Mesodermal cell (in vitro differentiated cells): ENCODE results near the gene TSPAN3.

Experiments
- H3K27ac ChIP-seq: 2 replicates; pipeline ENCODE4 v1.7.0; 2013; ENCODE audit warnings: mild to moderate bottlenecking, low read depth, low read length, moderate library complexity; ENCODE audit not compliant: severe bottlenecking
- H3K36me3 ChIP-seq: 2 replicates; pipeline ENCODE4 v1.7.1; 2013; ENCODE audit warnings: mild to moderate bottlenecking, low read length, moderate library complexity; ENCODE audit not compliant: control insufficient read depth, insufficient read depth
- H3K4me1 ChIP-seq: one replicate; pipeline ENCODE4 v1.7.1; 2013; ENCODE audit warnings: mild to moderate bottlenecking, low read length; ENCODE audit not compliant: insufficient read depth, control insufficient read depth, poor library complexity, severe bottlenecking
- H3K4me3 ChIP-seq: 2 replicates; pipeline ENCODE4 v1.7.0; 2013; ENCODE audit warnings: low read length, control low read depth, mild to moderate bottlenecking; ENCODE audit not compliant: insufficient read depth, poor library complexity, severe bottlenecking; ENCODE audit errors: extremely low read depth
- H3K9me3 ChIP-seq: 2 replicates; pipeline ENCODE4 v1.7.1; 2013; ENCODE audit warnings: mild to moderate bottlenecking, low read length, moderate library complexity; ENCODE audit not compliant: control insufficient read depth
- WGBS, 2 experiments: methylation state at CpG; one replicate each; pipeline ENCODE4 v1.1.5; 2013; ENCODE audit warnings: missing lambda C conversion rate in 2 of 2; ENCODE audit not compliant: insufficient coverage in 2 of 2; 5-methylcytosine and 5-hydroxymethylcytosine counted together

TSPAN3 gene

DNA sequence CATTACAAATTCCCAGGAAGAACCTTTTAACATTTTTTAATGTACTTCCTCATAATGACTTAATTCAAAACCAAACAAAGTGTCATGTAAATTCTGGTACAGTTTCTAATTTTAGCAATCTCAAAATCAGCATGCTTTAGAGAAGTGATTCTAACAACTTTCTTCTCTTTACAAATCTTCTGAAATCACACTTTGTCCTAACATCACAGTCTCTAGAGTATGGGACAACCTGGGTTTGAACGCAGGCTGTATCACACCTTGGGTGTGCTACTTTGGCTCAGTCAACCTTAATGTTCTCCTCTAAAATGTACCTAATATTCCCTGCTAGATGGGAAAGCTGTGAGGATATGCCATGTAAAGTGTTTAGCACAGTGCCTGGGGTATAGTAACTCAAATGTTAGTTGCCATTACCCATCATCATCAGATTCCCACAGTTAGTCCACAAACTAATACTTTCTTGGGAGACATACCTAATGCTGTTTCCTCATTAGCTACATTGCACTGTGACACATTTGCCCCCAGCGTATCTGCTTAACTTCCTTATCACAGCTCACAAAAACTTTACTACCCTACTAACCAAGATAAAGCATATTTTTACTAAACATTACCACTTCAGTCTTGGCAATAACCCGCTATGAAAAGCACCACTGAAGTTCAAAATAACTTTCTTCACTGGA is 3.1 kb downstream of the TSPAN3 start:
- no peaks in the 10 kb centered on the region for H3K9me3 ChIP-seq
- WGBS, 2 experiments, result 95 to 100% methylated on average over 2 to 3 of the region's 3 CpGs
- peaks cover 15% of the 10 kb centered on the region for H3K4me1 ChIP-seq
- H3K4me3 ChIP-seq, result no peak overlapping the region
- H3K36me3 ChIP-seq, result peaks cover 10% of the 10 kb centered on the region
- no peak overlapping the region for H3K27ac ChIP-seq

DNA sequence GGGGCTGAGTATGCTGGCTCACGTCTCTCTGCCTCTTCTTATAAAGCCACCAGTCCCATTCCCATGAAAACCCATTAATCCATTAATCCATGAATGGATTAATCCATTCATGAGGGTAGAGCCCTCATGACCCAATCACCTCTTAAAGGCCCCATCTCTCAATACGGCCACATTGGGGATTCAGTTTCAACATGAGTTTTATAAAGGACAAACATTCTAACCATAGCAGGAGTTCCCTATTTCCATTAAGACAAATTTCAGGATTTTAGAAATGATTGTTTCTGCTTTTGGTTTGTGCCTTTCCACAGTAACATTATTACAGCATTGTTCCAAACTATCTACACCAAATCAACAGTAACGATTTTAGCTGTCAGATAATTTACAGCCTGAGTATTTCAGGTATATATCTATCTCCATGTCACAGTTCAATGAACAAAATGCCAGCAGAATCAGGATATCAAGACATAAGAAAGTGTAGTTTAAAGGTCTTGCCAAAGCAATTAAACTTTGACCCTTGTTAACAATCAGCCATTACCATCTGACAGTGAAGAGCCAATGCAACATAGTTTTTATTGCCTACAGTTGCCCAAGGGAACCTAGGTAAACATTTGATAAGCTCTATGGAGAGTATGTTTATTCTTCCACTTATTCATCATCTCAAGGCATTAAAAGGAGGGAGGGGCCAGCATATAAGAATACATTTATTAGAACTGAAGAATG is 3.8 kb downstream of the TSPAN3 start:
- Histone ChIP-seq H3K27ac (no peak overlapping the region), H3K36me3 (peaks cover 10% of the 10 kb centered on the region), H3K4me1 (peaks cover 19% of the 10 kb centered on the region), H3K9me3 (no peaks in the 10 kb centered on the region), H3K4me3 (no peak overlapping the region)
- WGBS, 2 experiments, result 80 to 100% methylated on average over 1 of the region's 3 CpGs

DNA sequence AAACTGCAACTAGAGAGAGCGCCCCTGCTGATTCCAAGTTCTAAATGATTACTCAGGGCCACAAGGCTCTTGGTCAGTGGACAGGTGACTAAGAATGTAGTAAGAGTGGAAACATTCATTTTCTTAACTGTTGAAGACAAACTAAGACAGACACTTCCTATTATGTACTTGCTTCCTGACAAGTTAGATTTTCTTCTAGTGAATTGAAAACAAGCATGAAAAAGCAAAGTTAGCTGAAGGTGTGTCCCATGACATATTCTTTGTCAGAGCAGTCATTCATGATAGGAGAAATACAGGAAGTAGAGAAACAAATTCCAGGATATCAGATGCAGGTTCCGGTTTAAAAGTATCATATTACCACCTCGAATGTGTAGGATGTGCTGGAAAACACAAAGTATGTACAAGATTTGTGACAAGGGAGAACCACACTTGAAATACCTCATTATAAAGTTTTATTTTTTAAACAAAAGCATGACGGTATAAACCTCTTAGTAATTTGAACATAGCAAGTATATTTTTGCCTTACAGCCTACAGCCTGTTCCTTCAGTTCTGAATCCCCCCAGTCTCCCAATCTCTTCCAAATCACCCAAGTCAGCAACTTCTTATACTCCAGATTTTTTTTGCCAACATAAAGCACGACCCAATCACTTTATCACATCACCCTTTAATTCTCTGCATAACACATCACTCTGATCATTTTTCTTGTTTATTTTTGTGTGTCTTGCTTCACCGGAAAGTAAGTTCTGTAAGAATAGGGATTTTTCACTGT is 6.2 kb downstream of the TSPAN3 start:
- H3K27ac ChIP-seq, result no peak overlapping the region
- H3K36me3 ChIP-seq, result peaks cover 10% of the 10 kb centered on the region
- no peak overlapping the region for H3K4me3 ChIP-seq
- H3K9me3 ChIP-seq, result no peaks in the 10 kb centered on the region
- peaks cover 19% of the 10 kb centered on the region for H3K4me1 ChIP-seq
- 92% methylated on average over 2 of the region's 6 CpGs; no CpG with 5 or more reads in 1 of the 2 experiments for WGBS, 2 experiments

DNA sequence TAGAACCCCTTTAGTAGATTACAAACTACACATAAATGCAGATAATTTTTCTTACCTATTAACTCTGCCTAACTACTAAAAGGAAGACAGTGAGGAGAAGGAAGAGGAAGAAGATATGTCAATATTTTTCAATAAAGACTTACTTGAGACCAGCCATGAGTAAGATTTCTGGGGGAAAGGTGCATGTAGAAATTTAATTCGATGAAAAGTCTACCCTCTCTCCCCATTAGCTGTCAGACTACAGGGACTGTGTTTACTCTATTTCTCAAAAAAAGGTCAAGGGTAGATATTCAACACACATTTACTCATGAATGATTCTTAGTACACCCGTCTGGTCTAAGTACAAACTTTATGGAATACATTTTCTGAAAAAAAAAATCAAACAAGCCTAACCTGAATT is 6.8 kb downstream of the TSPAN3 start:
- Histone ChIP-seq H3K9me3 (no peaks in the 10 kb centered on the region), H3K4me1 (peaks cover 16% of the 10 kb centered on the region), H3K27ac (no peak overlapping the region), H3K4me3 (no peak overlapping the region), H3K36me3 (peaks cover 6% of the 10 kb centered on the region)
- no CpG with 5 or more reads among the region's 2 CpGs for WGBS, 2 experiments

- Histone ChIP-seq H3K36me3 (no peaks in the 10 kb centered on the region), H3K4me3 (no peak overlapping the region), H3K4me1 (peaks cover 13% of the 10 kb centered on the region), H3K9me3 (no peaks in the 10 kb centered on the region), H3K27ac (no peak overlapping the region)
These were observed 7.7 kb downstream of the TSPAN3 start for GRCh38 chr15:77063249-77063648.

GRCh38 chr15:77060546-77060945 is 10.4 kb downstream of the TSPAN3 start:
- H3K4me3 ChIP-seq, result no peak overlapping the region

DNA sequence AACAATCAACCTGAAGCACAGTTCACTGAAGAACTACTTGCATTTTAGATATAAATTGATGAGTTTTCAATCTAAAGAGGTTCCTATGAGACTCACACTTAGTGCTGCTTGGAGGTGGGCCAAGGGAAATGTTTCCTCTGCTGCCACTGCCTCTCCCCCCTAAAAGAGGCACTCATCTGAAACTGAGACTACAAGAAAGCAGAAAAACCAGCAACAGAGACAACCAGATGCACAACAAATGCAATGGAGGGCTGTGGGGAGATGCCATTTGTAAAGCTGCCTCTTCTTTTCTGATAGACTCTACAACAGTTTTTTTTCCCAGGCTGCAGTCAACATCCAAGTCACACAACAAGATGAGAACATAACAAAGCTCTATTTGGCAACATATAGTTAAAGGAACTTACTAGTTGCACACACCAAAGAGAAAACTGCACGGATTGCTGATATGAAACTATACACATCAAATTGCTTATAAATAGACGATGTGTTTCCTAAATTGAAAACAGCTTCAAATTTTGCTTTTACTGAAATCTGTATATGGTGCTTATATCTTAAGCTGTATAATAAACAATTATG is 11.0 kb downstream of the TSPAN3 start:
- no peak overlapping the region for H3K4me3 ChIP-seq
- WGBS, 2 experiments, result no CpG with 5 or more reads among the region's 2 CpGs
- H3K4me1 ChIP-seq, result peaks cover 11% of the 10 kb centered on the region
- no peak overlapping the region for H3K27ac ChIP-seq
- H3K36me3 ChIP-seq, result peaks cover 17% of the 10 kb centered on the region
- H3K9me3 ChIP-seq, result no peaks in the 10 kb centered on the region

More at GRCh38 chr15:77060546-77060945, 10.4 kb downstream of the TSPAN3 start:
- peaks cover 14% of the 10 kb centered on the region for H3K36me3 ChIP-seq
- no peak overlapping the region for H3K27ac ChIP-seq
- no peaks in the 10 kb centered on the region for H3K9me3 ChIP-seq
- H3K4me1 ChIP-seq, result peaks cover 13% of the 10 kb centered on the region

- WGBS, 2 experiments, result 100% methylated on average over 3 of the region's 4 CpGs
- no peaks in the 10 kb centered on the region for H3K9me3 ChIP-seq
These were observed 12.4 kb downstream of the TSPAN3 start for GRCh38 chr15:77058468-77058867.

GRCh38 chr15:77057685-77058084 is 13.2 kb downstream of the TSPAN3 start:
- peaks cover 4% of the 10 kb centered on the region for H3K4me1 ChIP-seq
- H3K27ac ChIP-seq, result no peak overlapping the region
- WGBS, 2 experiments, result 90 to 95% methylated on average over 4 of the region's 4 CpGs
- H3K9me3 ChIP-seq, result no peaks in the 10 kb centered on the region
- peaks cover 29% of the 10 kb centered on the region for H3K36me3 ChIP-seq
- no peak overlapping the region for H3K4me3 ChIP-seq

More at GRCh38 chr15:77058468-77058867, 12.4 kb downstream of the TSPAN3 start:
- Histone ChIP-seq H3K4me3 (no peak overlapping the region), H3K36me3 (peaks cover 24% of the 10 kb centered on the region), H3K4me1 (peaks cover 4% of the 10 kb centered on the region), H3K27ac (no peak overlapping the region)

DNA sequence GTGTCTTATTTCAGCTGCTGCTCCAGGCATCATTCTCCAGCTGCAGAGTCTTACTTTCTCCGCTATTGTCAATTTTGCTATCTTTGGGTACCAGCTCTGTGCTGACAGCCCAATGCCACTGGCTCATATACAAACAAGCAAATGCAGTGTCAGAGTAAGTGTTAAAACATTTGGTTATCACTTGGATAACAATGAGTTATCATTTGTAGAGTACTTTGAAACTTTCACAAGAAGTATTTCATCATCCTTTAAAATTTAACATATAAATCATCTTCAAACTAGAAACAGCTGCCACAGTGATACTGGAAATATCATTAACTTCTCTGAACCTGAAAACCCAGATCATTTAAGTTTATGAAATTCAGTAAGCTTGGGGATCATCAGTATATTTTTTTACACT is 13.8 kb downstream of the TSPAN3 start:
- WGBS, 2 experiments, result 100% methylated on average over 1 of the region's 1 CpG; no CpG with 5 or more reads in 1 of the 2 experiments
- no peaks in the 10 kb centered on the region for H3K4me1 ChIP-seq
- peaks cover 35% of the 10 kb centered on the region for H3K36me3 ChIP-seq

More for the DNA sequence above, 13.8 kb downstream of the TSPAN3 start:
- Histone ChIP-seq H3K27ac (no peak overlapping the region), H3K4me3 (no peak overlapping the region), H3K9me3 (no peaks in the 10 kb centered on the region)
